Liver (tissue), 9 donors: ENCODE measurements around the gene PER1. TPM values are rescaled to one million over a fixed set of nuclear protein-coding genes. Genes with fewer than 3 reads are reported as not detected.

Source experiments
- DNase-seq: peaks from one replicate; pipeline ENCODE4 v3.0.0-alpha.2; 2017; ENCODE audit warnings: low spot score
- H3K27ac ChIP-seq, 2 donors: one replicate each; pipeline ENCODE4 v1.7.0; 2013; ENCODE audit warnings: inconsistent platforms in 2 of 2, low read length in 2 of 2, control low read depth in 1 of 2, low read depth in 1 of 2, mild to moderate bottlenecking in 1 of 2
- H3K27me3 ChIP-seq, 4 donors: one replicate each; pipeline versions ENCODE4 v1.6.1 to v1.7.0; 2013; ENCODE audit warnings: low read length in 3 of 4, inconsistent platforms in 1 of 4, mild to moderate bottlenecking in 1 of 4, moderate library complexity in 1 of 4; ENCODE audit not compliant: control insufficient read depth in 4 of 4, insufficient read depth in 4 of 4
- H3K36me3 ChIP-seq, 4 donors: one replicate each; pipeline versions ENCODE4 v1.6.1 to v1.7.0; 2013; ENCODE audit warnings: low read length in 3 of 4, mild to moderate bottlenecking in 3 of 4, low read depth in 1 of 4, moderate library complexity in 1 of 4; ENCODE audit not compliant: control insufficient read depth in 4 of 4, insufficient read depth in 3 of 4
- H3K4me1 ChIP-seq, 4 donors: one replicate each; pipeline versions ENCODE4 v1.6.1 to v1.7.0; 2013; ENCODE audit warnings: low read length in 3 of 4, mild to moderate bottlenecking in 3 of 4, moderate library complexity in 1 of 4; ENCODE audit not compliant: control insufficient read depth in 4 of 4, insufficient read depth in 4 of 4
- H3K4me3 ChIP-seq, 3 donors: one replicate each; pipeline versions ENCODE4 v1.6.1 to v1.7.0; 2013; ENCODE audit warnings: low read length in 3 of 3, control low read depth in 1 of 3, low read depth in 1 of 3, mild to moderate bottlenecking in 1 of 3
- H3K9ac ChIP-seq, 2 donors: one replicate each; pipeline ENCODE4 v1.7.0; 2013; ENCODE audit warnings: low read length in 2 of 2, mild to moderate bottlenecking in 2 of 2, moderate library complexity in 2 of 2, control low read depth in 1 of 2, low read depth in 1 of 2
- H3K9me3 ChIP-seq, 4 donors: one replicate each; pipeline versions ENCODE4 v1.6.1 to v1.7.0; 2013; ENCODE audit warnings: low read length in 3 of 4; ENCODE audit not compliant: control insufficient read depth in 4 of 4
- EGR1 ChIP-seq, 2 donors: IDR thresholded peaks; 2 replicates each; pipeline ENCODE4 v1.6.1; 2016 to 2018; ENCODE audit warnings: antibody characterized with exemption in 2 of 2, low read depth in 2 of 2
- FOXA1 ChIP-seq: IDR thresholded peaks from 2 replicates; pipeline ENCODE4 v1.6.1; 2016; ENCODE audit warnings: antibody characterized with exemption
- FOXA2 ChIP-seq: IDR thresholded peaks from 2 replicates; pipeline ENCODE4 v1.6.1; 2016; ENCODE audit warnings: antibody characterized with exemption
- GABPA ChIP-seq, 2 donors: IDR thresholded peaks in 1 of 2; conservative IDR thresholded peaks in 1 of 2; 2 replicates each; pipeline ENCODE4 v1.6.1; 2016; ENCODE audit warnings: antibody characterized with exemption in 2 of 2, mild to moderate bottlenecking in 1 of 2, moderate library complexity in 1 of 2
- HNF4A ChIP-seq, 2 donors: conservative IDR thresholded peaks; 2 replicates each; pipeline ENCODE4 v1.6.1; 2016; ENCODE audit warnings: antibody characterized with exemption in 2 of 2, mild to moderate bottlenecking in 2 of 2
- HNF4G ChIP-seq: IDR thresholded peaks from 2 replicates; pipeline ENCODE4 v1.6.1; 2016; ENCODE audit warnings: antibody characterized with exemption
- JUND ChIP-seq, 2 donors: IDR thresholded peaks; 2 replicates each; pipeline ENCODE4 v1.6.1; 2016; ENCODE audit warnings: antibody characterized with exemption in 2 of 2
- NR2F2 ChIP-seq: IDR thresholded peaks from 2 replicates; pipeline ENCODE4 v1.6.1; 2016; ENCODE audit warnings: antibody characterized with exemption
- RAD21 ChIP-seq, 2 donors: IDR thresholded peaks; 2 replicates each; pipeline ENCODE4 v1.6.1; 2016; ENCODE audit warnings: antibody characterized with exemption in 2 of 2, mild to moderate bottlenecking in 2 of 2
- RXRA ChIP-seq, 2 donors: IDR thresholded peaks; 2 replicates each; pipeline ENCODE4 v1.6.1; 2017 to 2018; ENCODE audit warnings: antibody characterized with exemption in 2 of 2, mild to moderate bottlenecking in 1 of 2
- SP1 ChIP-seq: IDR thresholded peaks from 2 replicates; pipeline ENCODE4 v1.6.1; 2018; ENCODE audit warnings: antibody characterized with exemption, mild to moderate bottlenecking
- TAF1 ChIP-seq: conservative IDR thresholded peaks from 2 replicates; pipeline ENCODE4 v1.6.1; 2016; ENCODE audit warnings: antibody characterized with exemption, mild to moderate bottlenecking
- YY1 ChIP-seq: IDR thresholded peaks from 2 replicates; pipeline ENCODE4 v1.6.1; 2016; ENCODE audit warnings: antibody characterized with exemption, mild to moderate bottlenecking
- WGBS: extraction: QIAGEN DNeasy Blood & Tissue Kit; methylation state at CpG from one replicate; pipeline ENCODE4 v1.1.7; 2013; 5-methylcytosine and 5-hydroxymethylcytosine counted together
- polyA plus RNA-seq, 2 donors: library from polyadenylated mRNA; stranded (reverse) in 1 of 2; unstranded in 1 of 2; fragments of 200-250 nt in 1 of 2; fragments of >200 nt in 1 of 2; fragmentation: Nextera tagmentation in 1 of 2; extraction: Ambion mirVana in 1 of 2; gene quantifications; one replicate each; pipeline versions ENCODE4 v1.2.1 to v1.2.3, GENCODE V29; 2013 to 2015
- total RNA-seq, 2 donors: library from RNA; depleted of rRNA; stranded (reverse); fragments of >200 nt; gene quantifications; one replicate each; pipeline ENCODE4 v1.2.3, GENCODE V29; 2014
- TF ChIP-seq, protein P1 (sequence below): IDR thresholded peaks from 2 replicates; pipeline ENCODE4 v1.6.1; 2016; ENCODE audit warnings: antibody characterized with exemption
- TF ChIP-seq, protein P2 (sequence below): IDR thresholded peaks from 2 replicates; pipeline ENCODE4 v1.6.1; 2016; ENCODE audit warnings: antibody characterized with exemption
- TF ChIP-seq, protein P3 (sequence below): IDR thresholded peaks from 2 replicates; pipeline ENCODE4 v1.6.1; 2016; ENCODE audit warnings: antibody characterized with exemption, mild to moderate bottlenecking
- TF ChIP-seq, protein P4 (sequence below): fragments of 150-350 bp; IDR thresholded peaks from 2 replicates; pipeline ENCODE4 v1.5.1; 2017; ENCODE audit warnings: improper control_type of control experiment, low read depth, low read length; ENCODE audit not compliant: missing input control
- TF ChIP-seq, protein P5 (sequence below): IDR thresholded peaks from 2 replicates; pipeline ENCODE4 v1.6.1; 2016; ENCODE audit warnings: antibody characterized with exemption
- donor health status: healthy.
- donor health status: healthy.
- donor health status: healthy.
- donor health status: healthy.
- donor health status: healthy.

The PER1 gene
- total and polyA plus RNA-seq, 4 donors, result 10.1 to 71.6 (median 29.7) TPM

DNA sequence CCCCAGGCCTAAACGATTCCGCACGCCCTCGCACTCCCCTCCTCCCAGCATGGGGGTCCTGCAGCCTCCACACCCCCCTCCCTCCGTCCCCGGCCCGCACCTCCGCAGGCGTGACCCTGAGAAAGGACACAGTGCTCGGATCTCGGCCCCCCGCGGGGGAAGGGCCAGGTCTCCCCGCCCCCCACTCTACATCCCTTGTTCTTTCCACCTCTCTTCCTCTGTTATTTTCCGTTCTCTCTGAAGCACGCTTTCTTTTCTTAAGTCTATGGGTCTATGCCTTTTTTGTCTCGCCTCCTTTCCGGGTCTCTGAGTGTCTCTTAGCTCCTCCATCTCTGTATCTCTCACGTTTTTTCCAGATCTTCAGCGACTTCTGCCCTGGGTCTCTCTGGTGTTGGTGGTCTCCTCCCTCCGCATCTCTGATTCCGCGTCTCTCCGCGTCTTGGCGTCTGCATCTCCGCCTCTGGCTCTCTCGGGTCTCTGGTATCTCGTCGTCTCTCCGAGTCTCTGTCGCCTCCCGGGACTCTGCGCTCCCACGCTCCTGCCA lies 26.2 kb downstream of the PER1 start:
- no peak overlapping the region for H3K27ac ChIP-seq
- H3K4me1 ChIP-seq, result peaks cover 25 to 57% (median 46%) of the 10 kb centered on the region in 4 donors
- no peaks in the 10 kb centered on the region for H3K36me3 ChIP-seq
- H3K9ac ChIP-seq, result peak overlapping the region in 1 of 2 donors; percentile 23
- DNase-seq, result no peak
- WGBS, result 3% methylated on average over 35 of the region's 35 CpGs
- H3K27me3 ChIP-seq, result peaks cover 5 to 16% (median 7%) of the 10 kb centered on the region in 4 donors
- peak overlapping the region in 2 of 3 donors; percentile 45 to 51 for H3K4me3 ChIP-seq
- TF ChIP-seq, protein P1, sequence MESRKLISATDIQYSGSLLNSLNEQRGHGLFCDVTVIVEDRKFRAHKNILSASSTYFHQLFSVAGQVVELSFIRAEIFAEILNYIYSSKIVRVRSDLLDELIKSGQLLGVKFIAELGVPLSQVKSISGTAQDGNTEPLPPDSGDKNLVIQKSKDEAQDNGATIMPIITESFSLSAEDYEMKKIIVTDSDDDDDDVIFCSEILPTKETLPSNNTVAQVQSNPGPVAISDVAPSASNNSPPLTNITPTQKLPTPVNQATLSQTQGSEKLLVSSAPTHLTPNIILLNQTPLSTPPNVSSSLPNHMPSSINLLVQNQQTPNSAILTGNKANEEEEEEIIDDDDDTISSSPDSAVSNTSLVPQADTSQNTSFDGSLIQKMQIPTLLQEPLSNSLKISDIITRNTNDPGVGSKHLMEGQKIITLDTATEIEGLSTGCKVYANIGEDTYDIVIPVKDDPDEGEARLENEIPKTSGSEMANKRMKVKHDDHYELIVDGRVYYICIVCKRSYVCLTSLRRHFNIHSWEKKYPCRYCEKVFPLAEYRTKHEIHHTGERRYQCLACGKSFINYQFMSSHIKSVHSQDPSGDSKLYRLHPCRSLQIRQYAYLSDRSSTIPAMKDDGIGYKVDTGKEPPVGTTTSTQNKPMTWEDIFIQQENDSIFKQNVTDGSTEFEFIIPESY, result no peak
- TF ChIP-seq GABPA (IDR thresholded peaks at IDR 0.05 in 1 of 2, conservative IDR thresholded peaks at IDR 0.05 in 1 of 2) (no peak), TAF1 (no peak), SP1 (no peak), RAD21 (IDR thresholded peaks at IDR 0.05) (no peak), FOXA1 (no peak), JUND (IDR thresholded peaks at IDR 0.05) (no peak), HNF4G (no peak), RXRA (IDR thresholded peaks at IDR 0.05) (no peak), EGR1 (IDR thresholded peaks at IDR 0.05; ENCODE audit: low read depth in 2 of 2) (no peak), HNF4A (conservative IDR thresholded peaks at IDR 0.05) (no peak), YY1 (no peak), NR2F2 (no peak), FOXA2 (no peak)
- TF ChIP-seq, protein P2, sequence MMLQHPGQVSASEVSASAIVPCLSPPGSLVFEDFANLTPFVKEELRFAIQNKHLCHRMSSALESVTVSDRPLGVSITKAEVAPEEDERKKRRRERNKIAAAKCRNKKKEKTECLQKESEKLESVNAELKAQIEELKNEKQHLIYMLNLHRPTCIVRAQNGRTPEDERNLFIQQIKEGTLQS, result no peak
- TF ChIP-seq, protein P3, sequence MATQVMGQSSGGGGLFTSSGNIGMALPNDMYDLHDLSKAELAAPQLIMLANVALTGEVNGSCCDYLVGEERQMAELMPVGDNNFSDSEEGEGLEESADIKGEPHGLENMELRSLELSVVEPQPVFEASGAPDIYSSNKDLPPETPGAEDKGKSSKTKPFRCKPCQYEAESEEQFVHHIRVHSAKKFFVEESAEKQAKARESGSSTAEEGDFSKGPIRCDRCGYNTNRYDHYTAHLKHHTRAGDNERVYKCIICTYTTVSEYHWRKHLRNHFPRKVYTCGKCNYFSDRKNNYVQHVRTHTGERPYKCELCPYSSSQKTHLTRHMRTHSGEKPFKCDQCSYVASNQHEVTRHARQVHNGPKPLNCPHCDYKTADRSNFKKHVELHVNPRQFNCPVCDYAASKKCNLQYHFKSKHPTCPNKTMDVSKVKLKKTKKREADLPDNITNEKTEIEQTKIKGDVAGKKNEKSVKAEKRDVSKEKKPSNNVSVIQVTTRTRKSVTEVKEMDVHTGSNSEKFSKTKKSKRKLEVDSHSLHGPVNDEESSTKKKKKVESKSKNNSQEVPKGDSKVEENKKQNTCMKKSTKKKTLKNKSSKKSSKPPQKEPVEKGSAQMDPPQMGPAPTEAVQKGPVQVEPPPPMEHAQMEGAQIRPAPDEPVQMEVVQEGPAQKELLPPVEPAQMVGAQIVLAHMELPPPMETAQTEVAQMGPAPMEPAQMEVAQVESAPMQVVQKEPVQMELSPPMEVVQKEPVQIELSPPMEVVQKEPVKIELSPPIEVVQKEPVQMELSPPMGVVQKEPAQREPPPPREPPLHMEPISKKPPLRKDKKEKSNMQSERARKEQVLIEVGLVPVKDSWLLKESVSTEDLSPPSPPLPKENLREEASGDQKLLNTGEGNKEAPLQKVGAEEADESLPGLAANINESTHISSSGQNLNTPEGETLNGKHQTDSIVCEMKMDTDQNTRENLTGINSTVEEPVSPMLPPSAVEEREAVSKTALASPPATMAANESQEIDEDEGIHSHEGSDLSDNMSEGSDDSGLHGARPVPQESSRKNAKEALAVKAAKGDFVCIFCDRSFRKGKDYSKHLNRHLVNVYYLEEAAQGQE, result no peak
- TF ChIP-seq, protein P4, sequence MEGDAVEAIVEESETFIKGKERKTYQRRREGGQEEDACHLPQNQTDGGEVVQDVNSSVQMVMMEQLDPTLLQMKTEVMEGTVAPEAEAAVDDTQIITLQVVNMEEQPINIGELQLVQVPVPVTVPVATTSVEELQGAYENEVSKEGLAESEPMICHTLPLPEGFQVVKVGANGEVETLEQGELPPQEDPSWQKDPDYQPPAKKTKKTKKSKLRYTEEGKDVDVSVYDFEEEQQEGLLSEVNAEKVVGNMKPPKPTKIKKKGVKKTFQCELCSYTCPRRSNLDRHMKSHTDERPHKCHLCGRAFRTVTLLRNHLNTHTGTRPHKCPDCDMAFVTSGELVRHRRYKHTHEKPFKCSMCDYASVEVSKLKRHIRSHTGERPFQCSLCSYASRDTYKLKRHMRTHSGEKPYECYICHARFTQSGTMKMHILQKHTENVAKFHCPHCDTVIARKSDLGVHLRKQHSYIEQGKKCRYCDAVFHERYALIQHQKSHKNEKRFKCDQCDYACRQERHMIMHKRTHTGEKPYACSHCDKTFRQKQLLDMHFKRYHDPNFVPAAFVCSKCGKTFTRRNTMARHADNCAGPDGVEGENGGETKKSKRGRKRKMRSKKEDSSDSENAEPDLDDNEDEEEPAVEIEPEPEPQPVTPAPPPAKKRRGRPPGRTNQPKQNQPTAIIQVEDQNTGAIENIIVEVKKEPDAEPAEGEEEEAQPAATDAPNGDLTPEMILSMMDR, result no peak
- TF ChIP-seq, protein P5, sequence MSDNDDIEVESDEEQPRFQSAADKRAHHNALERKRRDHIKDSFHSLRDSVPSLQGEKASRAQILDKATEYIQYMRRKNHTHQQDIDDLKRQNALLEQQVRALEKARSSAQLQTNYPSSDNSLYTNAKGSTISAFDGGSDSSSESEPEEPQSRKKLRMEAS, result no peak
- no peaks in the 10 kb centered on the region for H3K9me3 ChIP-seq
